GM21515 (cell line): ENCODE data around the gene DAP3.
"Not testable (repeated sequence)": the region's sequence is repeated elsewhere in the genome, so short reads cannot be mapped to it uniquely, and the experiment has no call there.

Experiments used
- ATAC-seq: cut with Tn5 transposase; IDR thresholded peaks from one replicate; pipeline ENCODE4 v1.9.1; 2021; ENCODE audit not compliant: unreplicated experiment

Gene DAP3

DNA sequence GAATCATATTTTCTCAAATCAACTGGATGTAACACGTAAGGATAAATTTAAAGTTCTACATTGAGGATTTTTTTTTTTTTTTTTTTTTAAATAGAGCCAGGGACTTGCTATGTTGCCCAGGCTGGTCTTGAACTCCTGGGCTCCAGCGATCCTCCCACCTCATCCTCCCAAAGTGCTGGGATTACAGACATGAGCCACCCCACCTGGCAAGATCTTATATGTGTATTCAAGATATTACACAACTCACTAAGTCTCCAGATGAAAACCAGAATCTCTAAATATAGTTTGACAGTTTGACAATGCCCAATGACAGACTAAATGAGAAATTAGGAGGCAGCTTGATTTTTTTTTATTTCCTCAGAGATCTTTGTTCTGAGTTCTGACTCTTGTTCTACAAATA lies 7.1 kb upstream of the DAP3 start:
- ATAC-seq: no peak

- ATAC-seq: peak; percentile 13
These were observed 1.1 kb upstream of the DAP3 start for GRCh38 chr1:155687705-155688323.

DNA sequence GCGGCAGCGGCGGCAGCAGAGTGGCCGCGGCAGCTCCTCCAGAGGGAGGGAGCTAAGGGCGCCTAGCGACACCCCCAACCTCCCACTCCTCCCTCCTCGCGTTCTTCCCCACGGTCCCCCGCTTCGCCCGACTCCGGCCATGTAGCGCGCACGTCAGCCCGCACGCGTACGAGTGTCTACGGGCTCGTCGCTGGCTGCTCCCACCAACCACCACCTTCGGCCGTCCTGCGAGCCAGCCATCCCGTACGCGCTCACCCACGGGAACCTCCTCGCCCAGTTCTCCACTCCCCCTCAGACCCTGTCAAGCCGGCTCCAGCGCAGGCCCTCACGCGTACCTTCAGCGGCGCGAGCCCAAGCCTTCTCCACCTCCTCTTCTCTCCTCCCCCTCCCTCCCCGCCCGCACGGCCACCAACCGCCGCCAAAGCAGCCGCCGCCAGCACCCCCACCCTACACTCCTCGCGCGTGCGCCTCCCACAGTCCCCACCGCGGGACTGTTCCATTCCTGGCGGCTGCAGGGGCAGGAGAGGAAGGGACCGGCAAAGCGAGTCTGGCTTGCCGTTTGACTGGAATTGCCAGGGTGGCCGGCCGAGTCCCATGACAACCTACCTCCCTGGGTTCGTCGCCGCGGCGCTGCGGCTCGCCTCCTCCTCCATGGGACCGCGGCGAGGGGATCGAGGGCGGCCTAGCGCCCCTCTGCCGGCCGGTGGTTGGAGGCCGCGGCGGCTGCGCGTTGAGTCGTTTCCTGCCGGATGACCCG lies 389 bp upstream of the DAP3 start, which contains the start of gene YY1AP1:
YY1AP1 (minus strand) TSS at position 451 of the 757 bp plus-strand sequence. CDS start 8,338 bp downstream, outside the sequence.
- peak; percentile 80 for ATAC-seq

DNA sequence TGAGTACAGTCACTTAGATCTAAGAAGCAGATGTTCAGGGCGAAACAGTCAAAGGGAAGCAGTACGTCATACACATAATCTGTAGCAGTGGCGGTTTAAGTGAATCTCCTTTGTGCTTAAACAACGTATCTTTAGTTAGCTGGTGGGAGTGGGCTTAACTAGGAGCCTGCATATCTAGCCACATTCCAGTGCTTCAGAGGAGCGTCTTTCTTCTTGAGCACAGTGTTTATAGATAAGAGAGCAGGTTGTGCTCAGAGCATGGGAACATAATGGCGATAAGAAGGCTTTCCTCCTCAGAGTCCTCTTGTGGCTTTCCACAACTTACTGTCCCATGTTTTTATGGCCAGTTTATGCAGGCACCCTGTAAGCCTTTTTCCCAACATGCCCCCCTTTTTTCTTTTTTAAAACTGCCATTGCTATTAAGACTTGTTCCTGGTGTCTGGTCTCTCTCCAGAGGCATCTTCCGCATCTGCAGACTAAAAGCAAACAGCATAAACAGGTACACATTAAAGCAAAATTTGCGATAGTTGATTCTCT lies 3.2 kb downstream of the DAP3 start:
- no peak for ATAC-seq

DNA sequence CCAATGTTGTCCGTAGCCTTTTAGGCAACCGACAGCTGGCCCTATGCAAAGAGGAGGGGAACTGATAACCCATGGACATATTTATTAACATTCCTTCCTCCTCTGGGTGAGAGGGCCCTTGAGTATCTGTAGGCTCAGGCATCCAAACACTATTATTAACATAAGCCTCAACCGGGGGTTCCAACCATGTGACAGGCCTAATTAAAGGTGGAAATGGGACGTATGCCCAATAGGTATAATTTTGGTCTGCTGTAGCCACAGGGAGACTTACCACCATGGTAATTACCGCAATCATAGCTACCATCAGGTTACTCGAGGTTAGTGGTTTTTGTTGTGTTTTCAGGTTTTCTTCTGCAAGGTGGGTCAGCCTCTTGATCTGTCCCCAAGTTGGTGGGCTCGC lies 5.3 kb downstream of the DAP3 start:
- ATAC-seq: no peak

DNA sequence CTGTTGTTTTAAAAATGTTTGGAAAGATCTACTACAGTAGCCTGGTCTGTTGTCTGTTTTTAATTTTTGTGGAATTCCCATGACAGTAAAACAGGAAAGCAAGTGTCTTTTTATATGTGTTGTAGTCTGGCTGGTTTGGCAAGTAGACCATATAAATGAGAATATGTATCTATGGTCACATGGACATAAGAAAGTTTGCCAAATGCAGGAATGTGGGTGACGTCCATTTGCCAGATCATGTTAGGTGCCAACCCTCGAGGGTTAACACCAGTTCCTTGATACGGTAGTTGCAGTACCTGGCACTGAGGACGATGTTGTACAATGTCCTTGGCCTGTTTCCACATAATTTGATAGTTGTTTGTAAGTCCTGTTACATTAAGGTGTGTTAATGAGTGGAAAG lies 6.2 kb downstream of the DAP3 start:
- ATAC-seq: no peak

GRCh38 chr1:155695608-155696007 lies 6.7 kb downstream of the DAP3 start:
- ATAC-seq: no peak

DNA sequence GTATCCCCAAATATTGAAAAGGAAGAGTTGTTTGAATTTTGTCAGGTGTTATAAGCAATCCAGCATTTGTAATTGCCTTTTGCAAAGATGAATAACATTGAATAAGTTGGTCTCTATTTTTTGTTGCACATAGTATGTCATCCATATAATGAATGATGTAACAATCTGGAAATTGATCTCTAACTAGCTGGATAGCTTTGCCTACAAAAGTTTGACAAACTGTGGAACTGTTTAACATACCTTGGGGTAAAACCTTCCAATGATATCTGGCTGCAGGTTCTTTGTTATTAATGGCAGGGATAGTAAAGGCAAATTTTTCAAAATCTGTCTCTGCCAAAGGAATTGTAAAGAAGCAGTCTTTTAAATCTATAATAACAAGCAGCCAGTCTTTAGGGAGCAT lies 7.6 kb downstream of the DAP3 start:
- no peak for ATAC-seq

DNA sequence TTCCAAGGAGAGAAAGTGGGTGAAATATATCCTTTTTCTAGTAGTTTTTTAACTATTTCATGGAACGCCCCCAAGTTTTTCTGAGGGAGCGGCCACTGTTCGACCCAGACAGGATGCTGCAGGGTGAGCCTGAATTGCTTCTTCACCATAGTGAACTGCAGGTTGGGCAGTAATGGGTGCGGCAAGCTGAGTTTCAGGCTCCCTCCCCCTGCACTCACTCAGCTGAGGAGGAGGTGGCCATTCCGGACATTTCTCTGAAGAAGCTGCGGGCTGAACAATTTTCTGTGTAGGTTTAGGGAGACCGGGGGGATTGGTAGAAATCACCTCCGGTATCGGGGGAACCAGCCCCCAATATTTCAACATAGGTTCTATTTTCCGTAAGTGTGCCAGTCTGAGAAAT lies 8.2 kb downstream of the DAP3 start:
- no peak for ATAC-seq

GRCh38 chr1:155697616-155698015 lies 8.7 kb downstream of the DAP3 start:
- not testable (repeated sequence) for ATAC-seq

- ATAC-seq: no peak
These were observed 9.6 kb downstream of the DAP3 start for GRCh38 chr1:155698382-155699038.

DNA sequence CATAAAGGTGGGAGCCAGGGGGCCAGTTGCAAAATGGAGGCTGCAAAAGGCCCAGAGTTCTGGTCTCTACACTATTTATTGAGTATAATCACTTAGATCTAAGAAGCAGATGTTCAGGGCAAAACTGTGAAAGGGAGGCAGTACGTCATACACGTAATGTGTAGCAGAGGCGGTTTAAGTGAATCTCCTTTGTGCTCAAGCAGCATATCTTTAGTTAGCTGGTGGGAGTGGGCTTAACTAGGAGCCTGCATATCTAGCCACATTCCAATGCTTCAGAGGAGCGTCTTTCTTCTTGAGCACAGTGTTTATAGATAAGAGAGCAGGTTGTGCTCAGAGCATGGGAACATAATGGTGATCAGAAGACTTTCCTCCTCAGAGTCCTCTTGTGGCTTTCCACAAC lies 10.2 kb downstream of the DAP3 start:
- not testable (repeated sequence) for ATAC-seq

GRCh38 chr1:155701675-155702074 lies 12.8 kb downstream of the DAP3 start:
- ATAC-seq: not testable (repeated sequence)

GRCh38 chr1:155703216-155703615 lies 14.3 kb downstream of the DAP3 start:
- ATAC-seq: no peak

DNA sequence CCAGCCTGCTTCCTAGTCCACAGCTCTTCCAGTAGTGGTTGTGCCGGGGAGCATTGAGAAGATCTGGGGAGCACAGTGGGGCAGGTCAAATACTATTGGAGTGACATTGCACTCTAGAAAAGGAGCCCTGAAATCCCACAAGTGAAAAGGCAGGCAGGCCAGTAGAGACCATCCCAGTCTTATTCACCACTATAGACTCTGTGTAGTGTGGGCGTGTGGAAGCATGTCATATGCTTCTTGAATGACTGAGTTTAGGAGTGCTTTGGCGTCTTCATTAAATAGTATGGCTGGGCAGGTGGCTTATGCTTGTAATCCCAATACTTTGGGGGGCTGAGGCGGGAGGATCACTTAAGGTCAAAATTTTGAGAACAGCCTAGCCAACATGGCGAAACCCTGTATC lies 15.5 kb downstream of the DAP3 start:
- not testable (repeated sequence) for ATAC-seq

GRCh38 chr1:155706139-155706538 lies 17.2 kb downstream of the DAP3 start:
- no peak for ATAC-seq

DNA sequence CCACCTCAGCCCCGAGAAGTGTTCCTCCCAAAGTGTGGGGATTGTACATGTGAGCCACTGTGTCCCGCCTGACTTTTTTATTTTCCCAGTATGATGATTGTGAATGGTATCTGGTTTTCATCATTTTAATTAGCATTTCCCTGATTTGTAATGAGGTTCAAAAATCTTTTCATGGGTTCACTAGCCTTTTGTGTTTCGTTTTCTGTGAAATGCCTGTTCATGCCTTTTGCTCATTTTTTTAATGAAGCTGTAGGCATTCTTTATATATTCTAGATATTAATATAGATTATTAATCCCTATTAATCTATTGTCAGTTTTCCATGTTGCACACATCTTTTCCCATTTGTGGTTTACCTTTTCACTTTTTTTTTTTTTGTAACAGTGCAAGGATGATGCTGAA lies 20.5 kb downstream of the DAP3 start:
- no peak for ATAC-seq

- ATAC-seq: not testable (repeated sequence)
These were observed 22.6 kb downstream of the DAP3 start for GRCh38 chr1:155711457-155711856.

DNA sequence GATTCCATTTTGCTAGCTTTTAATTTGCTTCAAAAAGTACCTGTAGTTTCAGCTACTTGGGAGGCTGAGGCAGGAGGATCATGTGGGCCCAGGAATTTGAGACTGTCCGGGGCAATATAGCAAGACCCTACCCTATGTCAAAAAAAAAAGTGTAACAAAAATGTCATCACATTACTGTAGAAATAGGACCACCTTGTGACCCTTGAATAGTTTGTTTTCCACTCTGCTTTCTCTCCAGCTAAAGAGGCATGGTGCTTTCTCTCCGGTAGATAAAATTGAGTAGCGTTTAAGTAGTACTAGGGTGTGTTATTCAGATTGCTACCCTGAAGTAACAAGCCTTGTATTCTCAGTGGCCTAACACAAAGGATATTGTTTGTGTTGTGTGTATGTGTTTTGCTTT lies 23.7 kb downstream of the DAP3 start:
- not testable (repeated sequence) for ATAC-seq

- ATAC-seq: no peak
These were observed 24.2 kb downstream of the DAP3 start for GRCh38 chr1:155713075-155713474.

DNA sequence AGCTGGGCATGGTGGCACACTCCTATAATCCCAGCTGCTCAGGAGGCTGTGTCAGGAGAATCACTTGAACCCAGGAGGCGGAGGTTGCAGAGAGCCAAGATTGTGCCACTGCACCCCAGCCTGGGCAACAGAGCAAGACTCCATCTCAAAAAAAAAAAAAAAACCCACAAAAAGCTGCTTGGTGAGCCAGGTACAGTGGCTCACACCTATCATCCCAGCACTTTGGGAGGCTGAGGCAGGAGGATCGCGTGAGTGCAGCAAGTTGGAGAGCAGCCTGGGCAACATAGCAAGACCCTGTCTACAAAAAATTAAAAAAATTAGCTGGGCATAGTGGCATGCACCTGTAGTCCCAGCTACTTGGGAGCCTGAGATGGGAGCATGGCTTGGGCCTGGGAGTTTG lies 26.2 kb downstream of the DAP3 start:
- ATAC-seq: not testable (repeated sequence)

DNA sequence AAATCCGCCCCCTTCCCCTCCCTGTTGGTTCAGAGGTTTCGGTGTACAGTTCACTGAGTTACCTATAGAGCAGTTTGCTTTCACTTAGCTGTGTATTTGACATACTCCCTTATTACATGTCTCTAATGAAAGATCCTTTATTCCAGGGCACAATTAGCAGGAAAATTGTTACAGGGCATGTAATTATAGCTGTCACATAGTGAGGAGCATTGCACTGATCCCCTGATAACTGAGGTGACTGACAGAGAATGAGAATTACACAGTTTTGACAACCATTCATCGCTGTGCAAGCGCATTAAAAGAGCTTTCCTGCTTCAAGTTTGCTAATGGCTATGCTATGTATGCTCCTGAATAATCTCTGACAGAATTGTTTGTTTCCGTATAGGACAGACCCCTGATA lies 26.9 kb downstream of the DAP3 start:
- no peak for ATAC-seq
